ENCODE results near the gene SPOCK1. TPM values are rescaled to one million over a fixed set of nuclear protein-coding genes. Genes with fewer than 3 reads are reported as not detected.

The SPOCK1 gene
- total and polyA plus RNA-seq, 12 donors = 13.7 to 70.3 (median 28.6) TPM

GRCh38 chr5:137291436-137291835 lies 207.7 kb downstream of the SPOCK1 start:
- 66 to 76% methylated on average over 1 to 2 of the region's 2 CpGs for WGBS, 2 donors
- TF ChIP-seq CTCF (IDR thresholded peaks at IDR 0.05) = no peak
- Histone ChIP-seq H3K27me3 (no peaks in the 10 kb centered on the region), H3K36me3 (no peaks in the 10 kb centered on the region), H3K27ac (no peak overlapping the region), H3K9me3 (peaks cover 0 to 6% (median 0%) of the 10 kb centered on the region in 11 donors), H3K4me3 (no peak overlapping the region), H3K4me1 (peaks cover 0 to 7% (median 1%) of the 10 kb centered on the region in 9 donors)
- ATAC-seq (no peak), DNase-seq (no peak)
- intact Hi-C loops (cut with DNase I) = no loop called here

- WGBS, 2 donors = 58 to 75% methylated on average over 1 of the region's 1 CpG
- intact Hi-C loops (cut with DNase I) = no loop called here
- Histone ChIP-seq H3K4me1 (peaks cover 0 to 11% (median 5%) of the 10 kb centered on the region in 9 donors), H3K9me3 (peaks cover 0 to 6% (median 0%) of the 10 kb centered on the region in 11 donors), H3K36me3 (no peaks in the 10 kb centered on the region), H3K27me3 (no peaks in the 10 kb centered on the region), H3K27ac (no peak overlapping the region), H3K4me3 (no peak overlapping the region)
- no peak for TF ChIP-seq CTCF (IDR thresholded peaks at IDR 0.05)
- DNase-seq (no peak), ATAC-seq (no peak)
These were observed 208.1 kb downstream of the SPOCK1 start for GRCh38 chr5:137291031-137291430.

DNA sequence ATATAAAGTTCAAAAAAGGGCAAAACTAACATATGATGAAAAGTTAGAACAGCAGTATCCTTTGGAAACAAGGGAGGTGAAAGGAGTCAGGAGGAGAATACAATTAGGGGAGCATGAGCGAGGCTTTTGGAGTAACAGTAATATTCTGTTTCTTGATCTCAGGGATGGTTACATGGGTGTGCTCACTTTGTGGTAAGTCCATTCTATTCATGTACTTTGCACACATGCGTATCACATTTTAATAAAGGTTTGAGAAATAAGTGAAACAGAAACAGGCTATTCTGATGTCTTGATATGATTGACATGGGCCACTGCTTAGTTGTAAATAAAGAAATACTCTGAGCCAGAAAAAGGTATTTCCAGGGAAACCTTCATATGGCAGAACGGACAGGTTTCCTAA lies 208.8 kb downstream of the SPOCK1 start:
- no peak for DNase-seq
- no peak overlapping the region for H3K27ac ChIP-seq

GRCh38 chr5:137289856-137290255 lies 209.3 kb downstream of the SPOCK1 start:
- Histone ChIP-seq H3K36me3 (no peaks in the 10 kb centered on the region), H3K4me1 (peaks cover 0 to 19% (median 8%) of the 10 kb centered on the region in 9 donors), H3K4me3 (no peak overlapping the region), H3K27ac (no peak overlapping the region), H3K9me3 (peaks cover 0 to 6% (median 0%) of the 10 kb centered on the region in 11 donors), H3K27me3 (no peaks in the 10 kb centered on the region)
- no peak for TF ChIP-seq CTCF (IDR thresholded peaks at IDR 0.05)
- DNase-seq (no peak), ATAC-seq (no peak)
- intact Hi-C loops (cut with DNase I) = loop anchor here in 1 of 10 donors (10.0 kb wide), 1 partner anchor 215 kb away; no protein-coding TSS in a partner anchor
- WGBS, 2 donors = 40 to 63% methylated on average over 1 of the region's 1 CpG

More for the DNA sequence above, 208.8 kb downstream of the SPOCK1 start:
- H3K9me3 ChIP-seq = peaks cover 0 to 6% (median 0%) of the 10 kb centered on the region in 11 donors
- H3K27me3 ChIP-seq = no peaks in the 10 kb centered on the region
- no peaks in the 10 kb centered on the region for H3K36me3 ChIP-seq
- 92 to 93% methylated on average over 3 of the region's 3 CpGs for WGBS, 2 donors
- peaks cover 0 to 18% (median 8%) of the 10 kb centered on the region in 9 donors for H3K4me1 ChIP-seq
- intact Hi-C loops (cut with DNase I) = no loop called here
- ATAC-seq = no peak
- H3K4me3 ChIP-seq = no peak overlapping the region
- TF ChIP-seq CTCF (IDR thresholded peaks at IDR 0.05) = no peak
